ENCODE results near the gene RAB43. TPM values are rescaled to one million over a fixed set of nuclear protein-coding genes. Genes with fewer than 3 reads are reported as not detected.

Gene RAB43
- total RNA-seq, 1 experiment from 2014 or later = 22.4 TPM

DNA sequence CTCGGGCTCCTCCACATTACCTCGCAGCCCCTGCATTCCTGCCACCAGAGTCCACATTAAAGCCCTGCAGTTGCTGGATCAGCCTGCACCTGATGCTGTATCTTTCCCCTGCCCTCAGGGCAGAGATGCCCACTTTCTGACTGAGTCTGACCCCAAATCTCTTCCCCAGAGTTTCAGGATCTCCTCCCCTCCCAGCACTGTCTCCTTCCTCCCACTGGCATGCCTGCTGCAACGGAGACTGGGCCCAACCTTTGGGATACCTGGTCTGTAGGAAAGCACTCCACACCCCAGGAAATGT is 81.6 kb downstream of the RAB43 start:
- Histone ChIP-seq H3F3A (ENCODE audit: low read length, unreplicated experiment) (no peaks in the 10 kb centered on the region), H4K20me1 (ENCODE audit: low read length) (no peaks in the 10 kb centered on the region), H3K4me1 (ENCODE audit: insufficient read depth, low read length) (no peaks in the 10 kb centered on the region), H3K27ac (ENCODE audit: low read length) (no peak overlapping the region), H3K9me3 (ENCODE audit: low read length) (no peaks in the 10 kb centered on the region), H3K27me3 (ENCODE audit: low read length) (0 out of 2 replicates have a peak, but pooled peaks cover 6% of the 10 kb centered on the region), H3K4me2 (ENCODE audit: low read length) (no peak overlapping the region), H3K4me3 (ENCODE audit: low read length) (no peak overlapping the region), H2AFZ (ENCODE audit: low read length) (no peak overlapping the region), H3K36me3 (ENCODE audit: low read depth, low read length) (no peaks in the 10 kb centered on the region), H3K79me2 (ENCODE audit: low read length) (no peaks in the 10 kb centered on the region), H3K9ac (ENCODE audit: low read length) (no peak overlapping the region), H3K9me2 (replicated peaks; ENCODE audit: low read length) (no peaks in the 10 kb centered on the region)
- CTCF ChIA-PET = no interaction called here
- intact Hi-C loops (cut with micrococcal nuclease) = no loop called here
- POLR2A ChIA-PET (ENCODE audit: unreplicated experiment) = no interaction called here
- no peak for DNase-seq
- no TSS peak for BruUV-seq (replicated peaks)
- TF ChIP-seq CTCF (conservative IDR thresholded peaks at IDR 0.05; ENCODE audit: low read depth, low read length) = no peak
- no peak for TF ChIP-seq EZH2 (IDR thresholded peaks at IDR 0.05; ENCODE audit: low read length, unreplicated experiment)
- TF ChIP-seq EZH2phosphoT487 (IDR thresholded peaks at IDR 0.05; ENCODE audit: borderline replicate concordance, low read length) = no peak
- ATAC-seq = no peak

DNA sequence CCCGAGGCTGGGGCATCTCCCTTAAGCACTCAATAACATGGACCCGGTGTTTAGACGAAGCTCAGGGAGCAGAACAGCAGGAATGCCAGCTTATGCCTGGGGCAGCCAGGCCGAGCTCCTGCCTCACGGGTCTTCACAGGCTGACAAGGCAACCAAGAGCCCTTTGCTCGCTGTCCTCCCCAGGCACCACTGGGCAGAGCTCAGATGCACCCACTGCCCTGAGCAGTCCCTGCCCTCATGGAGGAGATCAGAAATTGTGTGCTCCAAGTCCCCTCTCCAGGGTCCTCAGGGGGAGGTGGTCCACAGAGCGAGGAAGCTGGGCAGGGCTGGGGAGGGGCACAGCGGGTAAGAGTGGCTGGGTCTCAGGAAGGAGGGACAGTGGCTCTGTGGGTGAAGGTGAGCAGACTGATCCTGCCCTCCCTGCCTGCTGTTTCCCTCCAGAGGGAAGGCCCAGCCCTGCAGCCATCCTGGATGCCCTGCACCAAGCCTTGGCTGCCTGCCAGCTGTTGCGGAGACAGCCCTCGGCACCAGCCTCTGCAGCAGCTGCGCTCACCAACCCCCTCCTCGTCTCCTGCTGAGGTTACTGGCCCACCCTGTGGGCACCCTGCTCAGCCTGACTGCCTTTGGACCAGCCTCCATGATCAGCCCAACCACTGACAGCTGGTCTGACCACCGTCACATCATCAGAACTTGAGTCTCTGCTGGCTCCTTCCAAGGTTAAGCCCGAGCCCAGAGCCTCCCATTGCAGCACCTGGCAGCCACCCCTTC is 82.1 kb downstream of the RAB43 start:
- H3F3A ChIP-seq (ENCODE audit: low read length, unreplicated experiment) = no peaks in the 10 kb centered on the region
- POLR2A ChIA-PET (ENCODE audit: unreplicated experiment) = no interaction called here
- H3K36me3 ChIP-seq (ENCODE audit: low read depth, low read length) = no peaks in the 10 kb centered on the region
- no peak for ATAC-seq
- CTCF ChIA-PET = no interaction called here
- no peak overlapping the region for H3K4me3 ChIP-seq (ENCODE audit: low read length)
- intact Hi-C loops (cut with micrococcal nuclease) = no loop called here
- H3K27me3 ChIP-seq (ENCODE audit: low read length) = 0 out of 2 replicates have a peak, but pooled peaks cover 6% of the 10 kb centered on the region
- DNase-seq = no peak
- no peak overlapping the region for H3K27ac ChIP-seq (ENCODE audit: low read length)
- no peaks in the 10 kb centered on the region for H3K4me1 ChIP-seq (ENCODE audit: insufficient read depth, low read length)
- no TSS peak for BruUV-seq (replicated peaks)
- no peak overlapping the region for H2AFZ ChIP-seq (ENCODE audit: low read length)
- no peak overlapping the region for H3K4me2 ChIP-seq (ENCODE audit: low read length)
- no peaks in the 10 kb centered on the region for H3K79me2 ChIP-seq (ENCODE audit: low read length)
- H3K9me2 ChIP-seq (replicated peaks; ENCODE audit: low read length) = no peaks in the 10 kb centered on the region
- no peak for TF ChIP-seq EZH2 (IDR thresholded peaks at IDR 0.05; ENCODE audit: low read length, unreplicated experiment)
- TF ChIP-seq CTCF (conservative IDR thresholded peaks at IDR 0.05; ENCODE audit: low read depth, low read length) = no peak
- TF ChIP-seq EZH2phosphoT487 (IDR thresholded peaks at IDR 0.05; ENCODE audit: borderline replicate concordance, low read length) = no peak
- H3K9me3 ChIP-seq (ENCODE audit: low read length) = no peaks in the 10 kb centered on the region
- H3K9ac ChIP-seq (ENCODE audit: low read length) = no peak overlapping the region
- no peaks in the 10 kb centered on the region for H4K20me1 ChIP-seq (ENCODE audit: low read length)

DNA sequence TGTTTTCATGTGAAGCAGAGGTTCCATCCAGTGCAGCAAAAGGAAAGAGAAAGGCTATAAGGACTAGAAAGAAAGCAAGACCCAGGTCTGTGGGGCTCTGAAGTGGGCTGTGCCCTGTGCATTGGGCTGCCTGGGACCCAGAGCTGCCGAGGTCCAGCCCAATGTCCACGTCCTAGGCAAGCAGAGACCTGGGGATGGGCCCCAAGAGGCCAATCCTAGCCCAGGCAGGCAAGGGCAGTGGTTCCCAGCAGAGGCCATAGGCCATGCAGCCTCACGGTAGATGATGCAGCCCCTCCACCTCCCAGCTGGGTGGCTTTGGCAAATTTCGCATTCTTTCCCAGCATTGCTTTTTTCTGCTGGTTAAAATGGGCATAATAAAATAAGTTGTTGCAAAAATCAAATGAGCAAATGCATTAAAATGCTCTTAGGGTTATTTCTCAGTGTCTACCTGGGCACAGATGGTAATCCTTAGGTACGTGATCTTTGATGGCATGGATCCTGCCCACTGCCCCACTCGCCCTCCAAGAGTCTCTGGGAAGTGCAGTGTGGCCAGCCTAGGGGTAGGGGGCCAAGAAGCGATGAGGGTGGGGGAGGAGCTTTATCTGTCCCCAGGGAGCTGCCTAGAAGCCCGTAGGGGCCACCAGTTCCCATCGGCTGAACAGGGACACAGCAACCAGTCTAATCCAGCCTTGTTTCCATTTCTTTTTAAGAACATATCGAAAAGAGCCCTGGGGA is 83.3 kb downstream of the RAB43 start:
- intact Hi-C loops (cut with micrococcal nuclease) = no loop called here
- Histone ChIP-seq H3K4me2 (ENCODE audit: low read length) (no peak overlapping the region), H3K4me3 (ENCODE audit: low read length) (no peak overlapping the region), H3K9me2 (replicated peaks; ENCODE audit: low read length) (no peaks in the 10 kb centered on the region), H3K4me1 (ENCODE audit: insufficient read depth, low read length) (no peaks in the 10 kb centered on the region), H3K79me2 (ENCODE audit: low read length) (no peaks in the 10 kb centered on the region), H3K9ac (ENCODE audit: low read length) (no peak overlapping the region), H2AFZ (ENCODE audit: low read length) (no peak overlapping the region), H4K20me1 (ENCODE audit: low read length) (no peaks in the 10 kb centered on the region), H3K9me3 (ENCODE audit: low read length) (no peaks in the 10 kb centered on the region), H3F3A (ENCODE audit: low read length, unreplicated experiment) (no peaks in the 10 kb centered on the region), H3K27ac (ENCODE audit: low read length) (no peak overlapping the region), H3K27me3 (ENCODE audit: low read length) (0 out of 2 replicates have a peak, but pooled peaks cover 6% of the 10 kb centered on the region), H3K36me3 (ENCODE audit: low read depth, low read length) (no peaks in the 10 kb centered on the region)
- TF ChIP-seq CTCF (conservative IDR thresholded peaks at IDR 0.05; ENCODE audit: low read depth, low read length) (no peak), EZH2phosphoT487 (IDR thresholded peaks at IDR 0.05; ENCODE audit: borderline replicate concordance, low read length) (no peak), EZH2 (IDR thresholded peaks at IDR 0.05; ENCODE audit: low read length, unreplicated experiment) (no peak)
- ChIA-PET CTCF (no interaction called here), POLR2A (ENCODE audit: unreplicated experiment) (no interaction called here)
- no peak for ATAC-seq
- no peak for DNase-seq
- BruUV-seq (replicated peaks) = no TSS peak

All from PC-3 (cell line).